GM18951 (cell line): ENCODE data around the gene SMTNL1.

Experiments used
- POLR2A ChIP-seq: IDR thresholded peaks from 4 replicates; pipeline ENCODE4 v1.6.1; 2011; ENCODE audit warnings: mild to moderate bottlenecking; ENCODE audit not compliant: insufficient read length, insufficient read depth; ENCODE audit errors: extremely low read depth
- in situ Hi-C: fragments of 300-500 bp; cut with MboI; formaldehyde crosslinking; loops from one replicate; pipeline ENCODE4 v1.12.0; 2022; ENCODE audit warnings: low sequenced_read_pairs, mixed read lengths, inconsistent platforms; ENCODE audit not compliant: unreplicated experiment

SMTNL1 gene

DNA sequence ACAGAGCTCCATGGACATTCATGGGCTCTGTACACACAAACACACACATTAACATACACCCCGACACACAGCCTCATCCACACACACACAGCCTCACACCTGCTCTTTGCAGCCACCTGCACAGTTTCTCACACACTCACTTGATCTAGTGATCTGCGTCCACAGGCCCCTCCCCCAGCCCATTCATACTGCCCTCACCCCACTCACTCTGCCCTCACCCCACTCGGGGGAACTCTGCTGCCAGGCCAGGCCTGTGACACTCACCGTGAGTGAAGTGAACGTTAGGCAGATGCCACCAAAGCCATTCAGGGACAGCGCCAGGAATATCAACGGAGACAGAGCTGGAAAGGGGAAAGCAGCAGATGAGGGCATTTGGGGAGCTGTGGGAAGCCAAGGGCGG is 36.9 kb upstream of the SMTNL1 start:
- in situ Hi-C loops: no loop called here
- no peak for TF ChIP-seq POLR2A

DNA sequence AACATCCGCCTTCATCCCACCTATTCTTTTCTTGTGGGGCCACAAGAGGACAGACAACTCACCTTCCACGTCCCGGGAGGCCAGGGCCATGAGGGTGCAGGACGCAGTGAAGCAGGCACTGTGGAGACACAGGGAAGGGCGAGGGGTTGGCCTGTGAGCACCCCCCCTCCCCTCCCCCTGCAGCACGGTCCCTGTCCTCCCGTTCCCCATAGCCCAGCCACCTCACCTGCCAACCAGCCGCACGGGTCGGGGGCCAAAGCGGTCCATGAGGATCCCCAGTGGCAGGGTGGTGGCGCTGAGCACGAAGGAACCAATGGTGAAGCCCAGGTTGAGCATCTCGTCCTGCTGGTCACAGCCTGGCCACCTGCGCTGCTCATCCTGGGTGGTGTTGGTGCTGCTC is 36.5 kb upstream of the SMTNL1 start:
- in situ Hi-C loops: no loop called here
- TF ChIP-seq POLR2A: no peak

DNA sequence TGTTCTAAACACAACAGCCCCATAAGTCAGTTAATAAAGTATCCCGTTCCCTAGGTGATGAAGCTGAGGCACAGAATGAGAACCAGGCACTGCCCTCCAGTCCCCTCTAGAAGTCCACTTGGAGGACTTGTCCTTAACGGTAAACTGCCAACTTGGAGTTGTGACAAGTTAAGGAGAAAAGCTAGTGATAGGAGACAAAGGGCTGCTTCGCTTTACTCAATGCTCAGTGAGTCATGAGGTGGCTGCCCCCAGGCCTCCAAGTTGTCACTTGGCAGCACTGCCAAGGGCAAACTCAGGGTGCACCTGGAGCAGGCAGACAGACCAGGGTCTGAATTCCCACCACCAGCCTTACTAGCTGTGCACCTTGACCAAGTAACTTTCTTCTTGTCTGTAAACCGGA is 35.4 kb upstream of the SMTNL1 start:
- in situ Hi-C loops: no loop called here
- no peak for TF ChIP-seq POLR2A

DNA sequence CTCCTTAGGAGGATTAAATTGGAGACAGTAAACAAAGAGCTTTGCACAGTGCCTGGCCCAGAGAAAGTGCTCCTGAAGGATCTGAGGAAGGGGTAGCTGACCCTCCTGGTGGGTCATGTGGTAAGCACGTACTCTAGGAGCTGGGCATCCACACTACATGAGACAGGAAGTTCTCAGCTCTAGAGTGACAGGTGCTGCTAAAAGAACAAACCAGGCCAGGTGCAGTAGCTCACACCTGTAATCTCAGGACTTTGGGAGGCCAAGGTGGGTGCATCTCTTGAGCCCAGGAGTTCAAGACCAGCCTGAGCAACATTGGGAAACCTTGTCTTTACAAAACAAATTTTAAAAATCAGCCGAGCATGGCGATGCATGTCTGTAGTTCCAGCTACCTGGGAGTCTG is 35.0 kb upstream of the SMTNL1 start:
- in situ Hi-C loops: no loop called here
- no peak for TF ChIP-seq POLR2A

DNA sequence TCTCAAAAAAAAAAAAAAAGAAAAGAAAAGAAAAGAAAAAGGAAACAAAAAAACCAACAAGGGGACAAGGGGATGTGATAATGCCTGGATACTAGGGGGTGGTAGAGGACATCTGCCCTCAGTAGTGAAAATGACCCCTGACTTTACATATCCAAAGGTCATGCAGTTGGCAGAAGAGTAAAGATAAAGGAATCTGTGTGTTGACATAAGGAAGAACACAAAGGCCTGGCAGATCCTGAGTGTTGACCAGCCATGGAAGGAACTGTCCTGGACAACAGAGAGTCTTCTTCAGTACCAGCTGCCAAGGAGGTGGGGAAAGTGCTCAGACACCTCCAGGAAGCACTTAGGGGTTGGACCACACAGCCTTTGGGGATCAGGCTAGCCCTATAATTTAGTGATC is 34.5 kb upstream of the SMTNL1 start:
- TF ChIP-seq POLR2A: no peak
- in situ Hi-C loops: no loop called here

DNA sequence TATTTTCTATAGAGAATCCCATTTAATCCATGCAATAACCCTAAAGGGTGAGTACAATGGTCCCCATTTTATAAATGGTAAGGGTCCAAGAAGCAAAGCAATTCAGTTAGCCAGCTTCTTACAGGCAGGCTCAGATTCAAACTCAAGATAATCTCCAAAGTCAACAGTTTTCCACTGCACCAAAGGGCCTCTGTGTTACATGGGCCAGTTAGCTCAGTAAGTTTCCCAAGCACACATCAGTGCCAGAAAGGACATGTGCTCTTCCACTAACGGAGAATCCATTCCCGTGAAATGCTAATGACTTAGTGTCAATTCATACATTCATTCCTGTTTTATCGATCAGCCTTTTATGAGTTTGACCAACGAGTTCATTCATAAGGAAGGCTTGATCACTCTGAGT is 32.9 kb upstream of the SMTNL1 start:
- no peak for TF ChIP-seq POLR2A

DNA sequence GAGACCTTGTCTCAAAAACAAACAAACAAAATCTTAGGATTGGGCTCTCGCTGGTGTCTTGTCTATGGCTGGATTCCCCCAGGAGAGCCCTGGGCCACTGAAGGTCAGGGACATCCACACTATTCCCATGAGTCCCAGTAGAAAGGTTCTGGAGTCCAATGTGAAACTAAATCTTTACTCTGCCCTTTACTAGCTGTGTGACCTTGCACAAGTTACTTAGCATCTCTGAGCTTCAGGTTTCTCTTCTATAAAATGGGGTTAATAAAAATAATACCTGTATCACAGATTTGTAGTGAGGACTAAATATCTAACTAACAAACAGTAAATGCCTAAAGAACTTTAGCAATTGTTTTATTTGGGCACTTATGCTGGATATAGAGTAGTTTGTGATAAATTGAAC is 30.9 kb upstream of the SMTNL1 start:
- in situ Hi-C loops: no loop called here
- no peak for TF ChIP-seq POLR2A

More for the DNA sequence above, 32.9 kb upstream of the SMTNL1 start:
- in situ Hi-C loops: no loop called here

DNA sequence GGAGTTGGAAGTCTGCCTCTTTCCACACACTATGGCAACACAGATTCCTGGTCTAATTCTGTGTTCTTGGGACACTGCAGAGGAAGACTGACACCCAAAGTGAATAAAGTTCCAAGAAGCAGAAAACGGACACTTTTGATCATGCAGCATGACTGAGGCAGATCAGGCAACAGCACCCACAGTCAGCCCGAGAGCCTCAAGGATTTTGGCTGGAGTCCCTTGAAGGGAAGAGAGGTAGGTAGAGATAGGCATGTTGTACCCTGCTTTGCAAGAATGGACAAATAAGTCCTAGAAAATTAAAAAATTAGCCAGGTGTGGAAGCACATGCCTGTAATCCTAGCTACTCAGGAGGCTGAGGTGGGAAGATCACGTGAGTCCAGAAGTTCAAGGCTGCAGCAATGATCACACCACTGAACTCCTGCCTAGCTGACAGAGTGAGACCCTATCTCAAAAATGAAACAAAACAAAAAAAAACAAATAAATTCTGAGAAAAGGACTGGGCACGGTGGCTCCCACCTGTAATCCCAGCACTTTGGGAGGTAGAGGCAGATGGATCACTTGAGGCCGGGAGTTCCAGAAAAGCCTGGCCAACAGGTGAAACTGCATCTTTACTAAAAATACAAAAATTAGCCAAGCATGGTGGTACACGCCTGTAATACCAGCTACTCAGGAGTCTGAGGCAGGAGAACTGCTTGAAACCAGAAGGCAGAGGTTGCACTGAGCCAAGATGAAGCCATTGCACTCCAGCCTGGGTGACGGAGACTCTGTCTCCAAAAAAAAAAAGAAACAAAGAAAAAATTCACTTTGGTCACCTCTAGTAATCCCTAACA is 28.8 kb upstream of the SMTNL1 start:
- no peak for TF ChIP-seq POLR2A
- in situ Hi-C loops: no loop called here

DNA sequence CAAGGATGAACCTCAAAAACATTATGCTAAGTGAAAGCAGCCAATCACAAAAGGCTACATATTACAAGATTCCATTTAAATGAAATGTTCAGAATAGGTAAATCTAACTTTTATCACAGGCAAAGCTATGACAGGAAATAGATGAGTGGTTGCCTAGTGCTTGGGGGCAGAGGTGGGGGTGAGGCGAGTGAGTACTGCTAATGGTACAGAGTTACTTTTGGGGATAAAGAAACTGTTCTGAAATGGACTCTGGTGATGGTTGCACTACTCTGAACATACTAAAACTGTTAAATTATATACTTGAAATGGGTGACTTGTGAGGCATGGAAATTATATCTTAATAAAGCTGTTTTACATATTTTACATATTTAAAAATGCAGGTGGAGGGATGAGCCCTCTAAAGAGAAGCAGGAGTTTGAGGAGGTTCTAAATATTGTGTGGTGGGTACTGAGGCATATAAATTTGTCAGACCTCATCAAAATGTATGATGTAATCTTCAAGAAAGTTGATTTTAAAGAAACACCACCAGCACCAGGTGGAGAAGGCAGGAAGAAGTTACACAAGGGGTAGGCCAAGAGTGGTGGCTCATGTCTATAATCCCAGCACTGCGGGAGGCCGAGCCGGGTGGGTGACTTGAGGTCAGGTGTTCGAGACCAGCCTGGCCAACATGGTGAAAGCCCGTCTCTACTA is 25.5 kb upstream of the SMTNL1 start:
- in situ Hi-C loops: no loop called here
- TF ChIP-seq POLR2A: no peak

DNA sequence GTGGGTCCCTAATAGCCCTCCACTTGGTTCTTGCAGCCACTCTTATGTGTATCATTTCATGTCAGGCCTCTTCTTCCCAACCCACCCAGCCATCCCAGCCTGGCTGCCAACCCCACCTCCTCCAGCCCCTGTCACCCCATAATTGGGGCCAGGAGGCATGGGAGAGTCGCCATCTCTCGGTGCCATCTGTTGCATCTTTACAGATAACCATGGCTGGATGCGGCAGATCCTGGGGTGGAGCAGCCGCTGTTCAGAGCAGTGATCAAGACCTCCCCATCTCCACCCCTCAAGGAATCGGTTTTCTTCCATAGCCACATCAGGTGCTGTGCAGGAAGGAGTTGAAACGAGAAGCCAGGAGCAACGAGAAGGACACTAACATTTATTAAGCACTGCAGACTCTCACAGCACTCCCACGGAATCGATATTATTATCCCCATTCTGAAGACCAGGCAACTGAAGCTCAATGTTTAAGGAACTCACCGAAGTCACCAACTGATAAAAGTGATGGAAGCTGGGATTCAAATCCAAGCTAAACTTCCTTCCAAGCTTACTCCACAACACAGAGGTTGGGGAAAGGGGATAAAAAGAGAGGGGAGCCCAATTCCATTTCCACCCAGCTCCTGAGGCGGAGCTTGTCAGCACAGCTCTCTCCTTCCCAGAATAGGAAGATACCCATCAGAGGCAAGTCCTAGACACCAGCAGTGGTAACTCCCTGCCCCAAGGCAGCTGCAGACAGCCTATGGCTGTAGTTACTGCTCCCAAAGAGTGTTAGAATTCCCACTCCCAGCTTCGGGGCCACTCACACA is 24.5 kb upstream of the SMTNL1 start:
- TF ChIP-seq POLR2A: no peak
- in situ Hi-C loops: no loop called here

DNA sequence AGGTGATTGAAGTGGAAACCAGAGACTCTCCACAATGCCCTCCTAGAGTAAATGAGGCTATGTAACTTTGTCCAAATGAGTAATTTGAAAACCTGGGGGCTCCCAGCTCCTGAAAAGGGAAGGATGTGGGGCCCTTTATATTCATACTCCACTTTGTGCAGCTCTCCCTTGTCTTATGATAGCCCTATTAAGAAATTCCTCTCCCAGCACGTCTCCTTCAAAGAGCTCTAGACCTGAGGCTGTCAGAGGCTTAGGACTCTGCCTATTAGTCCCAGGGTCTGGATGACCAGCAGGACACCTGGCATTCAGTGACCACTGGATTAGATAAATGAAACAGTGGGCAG is 24.0 kb upstream of the SMTNL1 start:
- in situ Hi-C loops: no loop called here
- TF ChIP-seq POLR2A: no peak

DNA sequence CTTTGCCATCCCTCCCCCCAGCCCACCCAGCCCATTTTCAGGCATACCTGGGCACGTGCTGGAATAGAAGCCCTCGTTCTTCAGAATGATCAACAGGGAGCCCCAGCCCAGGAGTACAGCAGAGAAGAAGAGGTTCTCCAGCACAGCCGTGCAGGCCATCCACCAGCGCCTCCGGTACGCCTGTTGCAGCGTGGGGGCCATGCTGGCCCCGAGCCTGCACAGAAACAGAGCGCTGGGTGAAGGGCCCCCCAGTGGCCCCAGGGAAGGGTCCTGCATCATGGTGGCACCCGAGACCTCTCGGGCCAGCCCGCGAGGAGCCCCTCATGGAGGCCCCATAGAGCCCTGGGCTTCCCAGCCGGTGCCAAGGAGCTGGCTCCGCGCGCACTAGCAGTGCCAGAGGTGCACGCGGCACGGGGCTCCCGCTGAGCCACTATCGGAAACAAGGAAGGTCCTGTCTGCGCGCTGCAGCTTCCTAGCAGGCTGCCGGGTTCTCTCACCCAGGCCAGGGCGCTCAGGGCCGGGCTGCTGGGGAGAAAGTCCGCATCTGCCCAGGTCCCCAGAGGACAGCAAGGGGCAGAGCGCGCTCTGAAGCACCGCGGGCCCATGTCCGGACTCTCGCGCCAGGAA is 23.4 kb upstream of the SMTNL1 start:
- in situ Hi-C loops: no loop called here

DNA sequence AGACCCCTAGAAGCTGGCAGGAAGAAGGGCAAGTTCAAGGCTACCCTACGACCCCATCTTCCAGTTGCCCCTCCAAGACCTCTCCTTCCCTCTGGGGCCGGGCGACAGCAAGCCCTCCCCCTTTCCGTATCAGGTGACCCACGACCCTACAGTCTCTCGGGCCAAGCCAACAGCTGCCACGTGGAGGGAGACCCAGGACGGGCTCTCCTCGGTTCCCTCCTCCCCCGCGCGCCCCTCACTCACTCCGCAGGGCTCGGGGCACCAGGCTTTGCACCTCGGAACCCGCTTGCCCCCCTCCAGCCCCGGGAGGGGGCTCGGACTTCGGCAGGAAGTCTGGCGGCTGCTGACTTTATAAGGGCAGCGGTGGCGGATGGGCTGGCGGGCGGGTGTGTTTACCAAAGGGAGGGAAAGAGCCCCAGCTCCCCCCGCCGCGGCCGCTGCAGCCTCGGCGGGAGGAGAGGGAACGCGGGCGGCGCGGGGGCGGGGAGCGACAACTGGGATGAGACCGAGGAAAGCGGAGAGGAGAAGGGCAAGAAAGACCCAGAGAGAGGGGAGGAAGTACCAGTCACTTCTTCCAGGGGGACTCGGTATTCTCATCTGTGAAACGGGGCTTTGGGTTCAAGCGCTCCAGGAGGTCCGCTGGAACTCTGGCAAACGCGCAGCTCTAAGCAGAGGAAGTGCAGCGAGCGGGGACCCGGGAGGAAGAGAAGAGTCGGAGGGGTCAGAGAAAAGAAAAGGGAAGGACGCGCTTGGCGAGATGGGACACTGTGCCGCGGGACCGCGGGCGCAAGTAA is 22.7 kb upstream of the SMTNL1 start:
- peak; percentile 54 for TF ChIP-seq POLR2A
- in situ Hi-C loops: no loop called here

More for the DNA sequence above, 23.4 kb upstream of the SMTNL1 start:
- no peak for TF ChIP-seq POLR2A
